Activated B cell treated with CpG ODN at 0.5 μM for 24 hours (primary cell): ENCODE measurements around the gene PAMR1. TPM values are rescaled to one million over a fixed set of nuclear protein-coding genes. Genes with fewer than 3 reads are reported as not detected.

ENCODE experiments used
- ATAC-seq: fragments of 200-7000 bp; cut with Tn5 transposase; one replicate; pipeline ENCODE4 v1.10.0; 2021; ENCODE audit warnings: low read depth, mild to moderate bottlenecking, moderate library complexity
- CTCF ChIA-PET: fragments of 350-600 bp; sonication (Branson Sonifier 250); formaldehyde crosslinking; loops from one replicate; lab custom pipeline; 2021; ENCODE audit warnings: antibody characterized with exemption; lab: Charles Lee
- POLR2A ChIA-PET: fragments of 350-600 bp; sonication (Branson Sonifier 250); formaldehyde crosslinking; loops from one replicate; lab custom pipeline; 2021; ENCODE audit warnings: antibody characterized with exemption; lab: Charles Lee
- DNase-seq: peaks from one replicate; pipeline ENCODE4 v3.0.0; 2022
- H3K27ac Mint-ChIP-seq: one replicate; pipeline ENCODE4 v1.8.0; 2020; ENCODE audit warnings: mixed read lengths
- H3K27me3 Mint-ChIP-seq: one replicate; pipeline ENCODE4 v1.8.0; 2021; ENCODE audit warnings: mixed read lengths
- H3K36me3 Mint-ChIP-seq: one replicate; pipeline ENCODE4 v1.8.0; 2021; ENCODE audit warnings: low read depth, mixed read lengths
- H3K4me1 Mint-ChIP-seq: one replicate; pipeline ENCODE4 v1.8.0; 2021; ENCODE audit warnings: mixed read lengths
- H3K4me3 Mint-ChIP-seq: one replicate; pipeline ENCODE4 v1.8.0; 2020; ENCODE audit warnings: mild to moderate bottlenecking, mixed read lengths
- H3K9me3 Mint-ChIP-seq: one replicate; pipeline ENCODE4 v1.8.0; 2020; ENCODE audit warnings: mixed read lengths
- intact Hi-C: fragments of 100-400 bp; cut with micrococcal nuclease; formaldehyde crosslinking; loops from one replicate; pipeline ENCODE4 v1.15.1; 2024
- total RNA-seq: library from RNA; stranded (reverse); gene quantifications from 2 replicates; pipeline ENCODE4 v1.2.3, GENCODE V29; 2022
- TF ChIP-seq, protein P1 (sequence below): fragments of 200-600 bp; IDR thresholded peaks from one replicate; pipeline ENCODE4 v1.8.0; 2022; ENCODE audit warnings: antibody characterized with exemption, mild to moderate bottlenecking

The PAMR1 gene
- total RNA-seq, 1 donor from 2014 or later = not detected

DNA sequence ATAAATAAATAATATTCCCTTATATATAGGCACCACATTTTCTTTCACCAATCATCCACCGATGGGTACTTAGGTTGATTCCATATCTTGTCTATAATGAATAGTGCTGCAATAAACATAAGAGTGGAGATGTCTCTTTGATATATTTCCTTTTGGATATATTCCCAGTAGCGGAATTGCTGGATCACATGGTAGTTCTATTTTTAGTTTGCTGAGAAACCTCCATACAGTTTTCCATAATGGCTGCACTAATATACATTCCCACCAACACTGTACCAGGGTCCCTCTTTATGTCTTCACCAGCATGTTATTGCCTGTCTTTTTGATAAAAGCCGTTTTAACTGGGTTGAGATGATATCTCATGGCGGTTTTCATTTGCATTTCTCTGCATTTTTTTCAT is 23.6 kb downstream of the PAMR1 start:
- no peak for ATAC-seq
- no peaks in the 10 kb centered on the region for H3K36me3 Mint-ChIP-seq
- POLR2A ChIA-PET = no interaction called here
- intact Hi-C loops = no loop called here
- no peaks in the 10 kb centered on the region for H3K4me1 Mint-ChIP-seq
- peaks cover 14% of the 10 kb centered on the region for H3K9me3 Mint-ChIP-seq
- H3K27me3 Mint-ChIP-seq = peaks cover 10% of the 10 kb centered on the region
- no peak overlapping the region for H3K4me3 Mint-ChIP-seq
- no peak overlapping the region for H3K27ac Mint-ChIP-seq
- TF ChIP-seq, protein P1, sequence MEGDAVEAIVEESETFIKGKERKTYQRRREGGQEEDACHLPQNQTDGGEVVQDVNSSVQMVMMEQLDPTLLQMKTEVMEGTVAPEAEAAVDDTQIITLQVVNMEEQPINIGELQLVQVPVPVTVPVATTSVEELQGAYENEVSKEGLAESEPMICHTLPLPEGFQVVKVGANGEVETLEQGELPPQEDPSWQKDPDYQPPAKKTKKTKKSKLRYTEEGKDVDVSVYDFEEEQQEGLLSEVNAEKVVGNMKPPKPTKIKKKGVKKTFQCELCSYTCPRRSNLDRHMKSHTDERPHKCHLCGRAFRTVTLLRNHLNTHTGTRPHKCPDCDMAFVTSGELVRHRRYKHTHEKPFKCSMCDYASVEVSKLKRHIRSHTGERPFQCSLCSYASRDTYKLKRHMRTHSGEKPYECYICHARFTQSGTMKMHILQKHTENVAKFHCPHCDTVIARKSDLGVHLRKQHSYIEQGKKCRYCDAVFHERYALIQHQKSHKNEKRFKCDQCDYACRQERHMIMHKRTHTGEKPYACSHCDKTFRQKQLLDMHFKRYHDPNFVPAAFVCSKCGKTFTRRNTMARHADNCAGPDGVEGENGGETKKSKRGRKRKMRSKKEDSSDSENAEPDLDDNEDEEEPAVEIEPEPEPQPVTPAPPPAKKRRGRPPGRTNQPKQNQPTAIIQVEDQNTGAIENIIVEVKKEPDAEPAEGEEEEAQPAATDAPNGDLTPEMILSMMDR = no peak
- CTCF ChIA-PET = no interaction called here
- DNase-seq = no peak

DNA sequence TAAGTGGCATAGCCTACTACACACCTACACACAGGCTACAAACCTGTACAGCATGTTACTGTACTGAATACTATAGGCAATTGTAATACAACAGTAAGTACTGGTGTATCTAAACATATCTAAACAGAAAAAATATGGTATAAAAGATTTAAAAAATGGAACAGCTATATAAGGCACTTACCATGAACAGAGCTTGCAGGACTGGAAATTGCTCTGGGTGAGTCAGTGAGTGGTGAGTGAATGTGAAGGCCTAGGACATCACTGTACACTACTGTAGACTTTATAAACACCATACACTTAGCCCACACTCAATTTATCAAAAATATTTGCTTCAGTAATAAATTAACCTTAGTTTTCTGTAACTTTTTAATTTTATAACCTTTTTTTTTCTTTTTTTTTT is 24.7 kb downstream of the PAMR1 start:
- Mint-ChIP-seq H3K36me3 (no peaks in the 10 kb centered on the region), H3K4me1 (no peaks in the 10 kb centered on the region), H3K9me3 (peaks cover 10% of the 10 kb centered on the region), H3K4me3 (no peak overlapping the region), H3K27me3 (peaks cover 5% of the 10 kb centered on the region), H3K27ac (no peak overlapping the region)
- ChIA-PET POLR2A (no interaction called here), CTCF (no interaction called here)
- DNase-seq (no peak), ATAC-seq (no peak)
- TF ChIP-seq, protein P1 = no peak
- intact Hi-C loops = no loop called here

- H3K4me3 Mint-ChIP-seq = no peak overlapping the region
- H3K27ac Mint-ChIP-seq = no peak overlapping the region
- ChIA-PET CTCF (no interaction called here), POLR2A (no interaction called here)
- no peaks in the 10 kb centered on the region for H3K36me3 Mint-ChIP-seq
- intact Hi-C loops = no loop called here
- peaks cover 11% of the 10 kb centered on the region for H3K27me3 Mint-ChIP-seq
- TF ChIP-seq, protein P1 = no peak
- DNase-seq = no peak
- H3K4me1 Mint-ChIP-seq = no peaks in the 10 kb centered on the region
- H3K9me3 Mint-ChIP-seq = peaks cover 3% of the 10 kb centered on the region
- no peak for ATAC-seq
Measured at GRCh38 chr11:35496416-35496815, 29.0 kb downstream of the PAMR1 start.

GRCh38 chr11:35494957-35495490 is 30.4 kb downstream of the PAMR1 start:
- Mint-ChIP-seq H3K27ac (no peak overlapping the region), H3K36me3 (no peaks in the 10 kb centered on the region), H3K27me3 (peaks cover 16% of the 10 kb centered on the region), H3K9me3 (peaks cover 3% of the 10 kb centered on the region), H3K4me3 (no peak overlapping the region), H3K4me1 (no peaks in the 10 kb centered on the region)
- CTCF ChIA-PET = no interaction called here
- POLR2A ChIA-PET = no interaction called here
- no peak for DNase-seq
- TF ChIP-seq, protein P1 = no peak
- intact Hi-C loops = no loop called here
- ATAC-seq = no peak

GRCh38 chr11:35491231-35491871 is 34.1 kb downstream of the PAMR1 start:
- intact Hi-C loops = no loop called here
- ATAC-seq (no peak), DNase-seq (no peak)
- H3K27ac Mint-ChIP-seq = no peak overlapping the region
- POLR2A ChIA-PET = no interaction called here
- no peak overlapping the region for H3K4me3 Mint-ChIP-seq
- peaks cover under 1% of the 10 kb centered on the region for H3K9me3 Mint-ChIP-seq
- CTCF ChIA-PET = no interaction called here
- TF ChIP-seq, protein P1 = no peak
- peaks cover 25% of the 10 kb centered on the region for H3K27me3 Mint-ChIP-seq
- no peaks in the 10 kb centered on the region for H3K36me3 Mint-ChIP-seq
- H3K4me1 Mint-ChIP-seq = no peaks in the 10 kb centered on the region
